GM10266 (cell line): ENCODE results near the gene TFR2.

Experiments used
- DNase-seq: peaks from one replicate; pipeline ENCODE4 v3.0.0; 2012; ENCODE audit errors: extremely low spot score
- TF ChIP-seq, protein P1 (sequence below): IDR thresholded peaks from 2 replicates; pipeline ENCODE4 v1.5.1; 2012; ENCODE audit warnings: mild to moderate bottlenecking, low read depth; ENCODE audit not compliant: control insufficient read depth, insufficient read depth; ENCODE audit errors: missing control alignments

The TFR2 gene

DNA sequence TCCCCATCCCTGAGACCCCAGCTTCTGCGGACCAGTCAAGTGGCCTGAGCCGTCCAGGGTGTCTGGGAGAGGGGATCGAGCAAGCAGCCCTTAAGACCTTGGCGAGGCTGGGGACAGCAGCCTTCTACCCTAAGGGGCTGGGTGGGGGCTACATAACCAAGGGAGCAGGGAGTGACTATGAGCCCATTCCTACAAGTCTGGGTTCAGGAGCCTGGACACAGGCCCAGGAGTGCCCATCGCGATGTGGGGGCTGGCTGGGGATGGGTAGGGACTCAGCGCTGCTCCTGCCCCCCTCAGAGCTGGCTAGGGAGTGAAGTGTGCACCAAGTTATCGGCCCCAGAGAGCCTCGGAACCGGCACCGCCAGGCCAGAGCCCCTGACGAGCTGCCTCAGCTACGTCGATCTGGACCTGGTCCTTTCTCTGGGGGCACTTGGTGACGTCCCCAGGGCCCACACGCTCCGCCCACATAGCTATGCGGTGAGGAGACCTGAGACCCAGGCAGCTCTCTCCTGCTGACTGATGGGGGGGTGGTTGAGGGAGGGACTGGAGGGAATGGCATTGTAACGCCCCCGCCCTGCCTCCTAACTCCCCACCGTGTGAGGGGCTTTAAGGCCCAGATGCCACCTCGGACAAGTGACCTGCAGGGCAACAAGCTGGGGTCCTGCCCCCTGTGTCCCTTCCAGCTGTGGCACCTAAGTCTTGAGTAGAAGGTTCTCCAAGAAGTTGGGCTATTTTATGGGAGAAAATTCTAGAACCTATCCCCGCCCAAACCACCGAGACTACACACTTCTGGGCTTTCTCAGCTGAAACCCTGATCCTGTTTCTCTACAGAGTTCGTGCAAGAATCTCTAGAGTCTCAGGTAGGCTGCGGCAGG is 70.2 kb downstream of the TFR2 start:
- DNase-seq: no peak
- TF ChIP-seq, protein P1, sequence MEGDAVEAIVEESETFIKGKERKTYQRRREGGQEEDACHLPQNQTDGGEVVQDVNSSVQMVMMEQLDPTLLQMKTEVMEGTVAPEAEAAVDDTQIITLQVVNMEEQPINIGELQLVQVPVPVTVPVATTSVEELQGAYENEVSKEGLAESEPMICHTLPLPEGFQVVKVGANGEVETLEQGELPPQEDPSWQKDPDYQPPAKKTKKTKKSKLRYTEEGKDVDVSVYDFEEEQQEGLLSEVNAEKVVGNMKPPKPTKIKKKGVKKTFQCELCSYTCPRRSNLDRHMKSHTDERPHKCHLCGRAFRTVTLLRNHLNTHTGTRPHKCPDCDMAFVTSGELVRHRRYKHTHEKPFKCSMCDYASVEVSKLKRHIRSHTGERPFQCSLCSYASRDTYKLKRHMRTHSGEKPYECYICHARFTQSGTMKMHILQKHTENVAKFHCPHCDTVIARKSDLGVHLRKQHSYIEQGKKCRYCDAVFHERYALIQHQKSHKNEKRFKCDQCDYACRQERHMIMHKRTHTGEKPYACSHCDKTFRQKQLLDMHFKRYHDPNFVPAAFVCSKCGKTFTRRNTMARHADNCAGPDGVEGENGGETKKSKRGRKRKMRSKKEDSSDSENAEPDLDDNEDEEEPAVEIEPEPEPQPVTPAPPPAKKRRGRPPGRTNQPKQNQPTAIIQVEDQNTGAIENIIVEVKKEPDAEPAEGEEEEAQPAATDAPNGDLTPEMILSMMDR: no peak
